Measurements from ENCODE around the gene RLN3.

Gene RLN3

DNA sequence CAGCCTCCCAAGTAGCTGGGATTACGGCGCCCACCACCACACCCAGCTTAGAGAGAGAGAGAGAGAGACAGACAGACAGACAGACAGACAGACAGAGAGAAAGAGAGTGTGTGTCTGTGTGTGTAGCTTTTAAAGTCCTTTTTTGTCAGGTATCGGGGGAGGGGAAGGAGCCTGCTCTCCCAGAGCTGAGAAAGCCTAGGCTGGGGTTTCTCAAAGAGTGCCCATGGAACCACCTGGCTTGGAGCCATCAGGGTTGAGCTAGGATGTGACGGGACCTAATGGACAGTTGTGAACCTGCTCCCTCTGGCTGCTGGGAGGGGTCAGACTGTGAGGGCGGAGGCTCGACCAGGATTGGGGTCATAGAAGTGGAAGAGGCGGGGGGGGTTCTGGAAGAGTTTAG lies 38.5 kb upstream of the RLN3 start:
- no peak overlapping the region for H3K4me3 ChIP-seq (replicated peaks; ENCODE audit: insufficient read depth, low read length)
- H3K27me3 ChIP-seq (ENCODE audit: insufficient read depth, poor library complexity, severe bottlenecking), result no peaks in the 10 kb centered on the region
- no peak overlapping the region for H3K27ac ChIP-seq (replicated peaks)
- TF ChIP-seq, protein P1, sequence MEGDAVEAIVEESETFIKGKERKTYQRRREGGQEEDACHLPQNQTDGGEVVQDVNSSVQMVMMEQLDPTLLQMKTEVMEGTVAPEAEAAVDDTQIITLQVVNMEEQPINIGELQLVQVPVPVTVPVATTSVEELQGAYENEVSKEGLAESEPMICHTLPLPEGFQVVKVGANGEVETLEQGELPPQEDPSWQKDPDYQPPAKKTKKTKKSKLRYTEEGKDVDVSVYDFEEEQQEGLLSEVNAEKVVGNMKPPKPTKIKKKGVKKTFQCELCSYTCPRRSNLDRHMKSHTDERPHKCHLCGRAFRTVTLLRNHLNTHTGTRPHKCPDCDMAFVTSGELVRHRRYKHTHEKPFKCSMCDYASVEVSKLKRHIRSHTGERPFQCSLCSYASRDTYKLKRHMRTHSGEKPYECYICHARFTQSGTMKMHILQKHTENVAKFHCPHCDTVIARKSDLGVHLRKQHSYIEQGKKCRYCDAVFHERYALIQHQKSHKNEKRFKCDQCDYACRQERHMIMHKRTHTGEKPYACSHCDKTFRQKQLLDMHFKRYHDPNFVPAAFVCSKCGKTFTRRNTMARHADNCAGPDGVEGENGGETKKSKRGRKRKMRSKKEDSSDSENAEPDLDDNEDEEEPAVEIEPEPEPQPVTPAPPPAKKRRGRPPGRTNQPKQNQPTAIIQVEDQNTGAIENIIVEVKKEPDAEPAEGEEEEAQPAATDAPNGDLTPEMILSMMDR (IDR thresholded peaks at IDR 0.05; ENCODE audit: insufficient read depth, low read length), result no peak
- TF ChIP-seq, protein P2, sequence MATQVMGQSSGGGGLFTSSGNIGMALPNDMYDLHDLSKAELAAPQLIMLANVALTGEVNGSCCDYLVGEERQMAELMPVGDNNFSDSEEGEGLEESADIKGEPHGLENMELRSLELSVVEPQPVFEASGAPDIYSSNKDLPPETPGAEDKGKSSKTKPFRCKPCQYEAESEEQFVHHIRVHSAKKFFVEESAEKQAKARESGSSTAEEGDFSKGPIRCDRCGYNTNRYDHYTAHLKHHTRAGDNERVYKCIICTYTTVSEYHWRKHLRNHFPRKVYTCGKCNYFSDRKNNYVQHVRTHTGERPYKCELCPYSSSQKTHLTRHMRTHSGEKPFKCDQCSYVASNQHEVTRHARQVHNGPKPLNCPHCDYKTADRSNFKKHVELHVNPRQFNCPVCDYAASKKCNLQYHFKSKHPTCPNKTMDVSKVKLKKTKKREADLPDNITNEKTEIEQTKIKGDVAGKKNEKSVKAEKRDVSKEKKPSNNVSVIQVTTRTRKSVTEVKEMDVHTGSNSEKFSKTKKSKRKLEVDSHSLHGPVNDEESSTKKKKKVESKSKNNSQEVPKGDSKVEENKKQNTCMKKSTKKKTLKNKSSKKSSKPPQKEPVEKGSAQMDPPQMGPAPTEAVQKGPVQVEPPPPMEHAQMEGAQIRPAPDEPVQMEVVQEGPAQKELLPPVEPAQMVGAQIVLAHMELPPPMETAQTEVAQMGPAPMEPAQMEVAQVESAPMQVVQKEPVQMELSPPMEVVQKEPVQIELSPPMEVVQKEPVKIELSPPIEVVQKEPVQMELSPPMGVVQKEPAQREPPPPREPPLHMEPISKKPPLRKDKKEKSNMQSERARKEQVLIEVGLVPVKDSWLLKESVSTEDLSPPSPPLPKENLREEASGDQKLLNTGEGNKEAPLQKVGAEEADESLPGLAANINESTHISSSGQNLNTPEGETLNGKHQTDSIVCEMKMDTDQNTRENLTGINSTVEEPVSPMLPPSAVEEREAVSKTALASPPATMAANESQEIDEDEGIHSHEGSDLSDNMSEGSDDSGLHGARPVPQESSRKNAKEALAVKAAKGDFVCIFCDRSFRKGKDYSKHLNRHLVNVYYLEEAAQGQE (IDR thresholded peaks at IDR 0.05; ENCODE audit: insufficient replicate concordance, low read depth), result no peak
- TF ChIP-seq POLR2AphosphoS5 (IDR thresholded peaks at IDR 0.05; ENCODE audit: low read depth) (no peak), GABPA (IDR thresholded peaks at IDR 0.05; ENCODE audit: low read depth) (no peak), SPI1 (IDR thresholded peaks at IDR 0.05; ENCODE audit: borderline replicate concordance, low read depth) (no peak)
- no peak for DNase-seq (ENCODE audit: low read depth in 1 of 2, low spot score in 1 of 2)

DNA sequence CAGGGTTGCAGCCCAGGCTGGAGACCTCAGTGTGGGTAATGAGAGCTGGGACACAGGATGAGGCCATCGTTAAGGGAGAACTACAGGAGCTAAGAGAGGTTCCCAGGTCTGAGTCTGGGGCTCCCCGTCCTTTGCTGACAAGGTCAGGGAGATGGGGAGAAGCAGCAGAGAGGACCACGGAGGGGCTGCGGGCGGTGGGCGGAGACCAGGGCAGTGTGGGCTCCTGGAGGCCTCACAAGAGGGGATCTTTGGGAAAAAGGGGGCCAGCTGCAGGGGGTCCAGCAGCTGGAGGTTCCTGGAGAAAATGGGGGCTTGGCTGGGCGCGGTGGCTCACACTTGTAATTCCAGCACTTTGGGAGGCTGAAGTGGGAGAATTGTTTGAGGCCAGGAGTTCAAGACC lies 37.9 kb upstream of the RLN3 start:
- Histone ChIP-seq H3K27ac (replicated peaks) (no peak overlapping the region), H3K4me3 (replicated peaks; ENCODE audit: insufficient read depth, low read length) (no peak overlapping the region), H3K27me3 (ENCODE audit: insufficient read depth, poor library complexity, severe bottlenecking) (no peaks in the 10 kb centered on the region)
- TF ChIP-seq POLR2AphosphoS5 (IDR thresholded peaks at IDR 0.05; ENCODE audit: low read depth) (no peak), GABPA (IDR thresholded peaks at IDR 0.05; ENCODE audit: low read depth) (no peak), SPI1 (IDR thresholded peaks at IDR 0.05; ENCODE audit: borderline replicate concordance, low read depth) (no peak)
- TF ChIP-seq, protein P1 (IDR thresholded peaks at IDR 0.05; ENCODE audit: insufficient read depth, low read length), result no peak
- TF ChIP-seq, protein P2 (IDR thresholded peaks at IDR 0.05; ENCODE audit: insufficient replicate concordance, low read depth), result no peak
- no peak for DNase-seq (ENCODE audit: low read depth in 1 of 2, low spot score in 1 of 2)

DNA sequence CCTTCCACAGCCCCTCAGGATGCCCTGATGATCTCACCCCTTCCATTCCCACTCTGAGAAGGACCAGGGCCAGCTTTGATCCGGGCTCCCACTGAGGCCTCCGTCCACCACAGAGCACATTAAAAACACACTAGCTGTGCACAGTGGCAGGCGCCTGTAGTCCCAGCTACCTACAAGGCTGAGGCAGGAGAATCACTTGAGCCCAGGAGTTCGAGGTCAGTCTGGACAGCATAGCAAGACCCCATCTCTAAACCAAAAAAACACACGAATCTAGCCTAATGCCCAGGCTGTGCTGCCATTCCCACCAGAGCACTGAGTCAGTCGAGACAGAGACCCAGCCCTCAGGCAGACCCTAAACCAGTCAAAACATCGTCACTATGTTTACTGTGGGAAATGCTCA lies 35.9 kb upstream of the RLN3 start:
- TF ChIP-seq SPI1 (IDR thresholded peaks at IDR 0.05; ENCODE audit: borderline replicate concordance, low read depth) (no peak), POLR2AphosphoS5 (IDR thresholded peaks at IDR 0.05; ENCODE audit: low read depth) (no peak), GABPA (IDR thresholded peaks at IDR 0.05; ENCODE audit: low read depth) (no peak)
- TF ChIP-seq, protein P1 (IDR thresholded peaks at IDR 0.05; ENCODE audit: insufficient read depth, low read length), result no peak
- TF ChIP-seq, protein P2 (IDR thresholded peaks at IDR 0.05; ENCODE audit: insufficient replicate concordance, low read depth), result no peak
- H3K27ac ChIP-seq (replicated peaks), result no peak overlapping the region
- H3K27me3 ChIP-seq (ENCODE audit: insufficient read depth, poor library complexity, severe bottlenecking), result no peaks in the 10 kb centered on the region
- H3K4me3 ChIP-seq (replicated peaks; ENCODE audit: insufficient read depth, low read length), result no peak overlapping the region
- DNase-seq (ENCODE audit: low read depth in 1 of 2, low spot score in 1 of 2), result no peak
